B cell (primary cell): ENCODE measurements around the gene RAP1GAP. TPM values are rescaled to one million over a fixed set of nuclear protein-coding genes. Genes with fewer than 3 reads are reported as not detected.

Source experiments
- ATAC-seq: fragments of 200-7000 bp; cut with Tn5 transposase; one replicate; pipeline ENCODE4 v1.10.0; 2021; ENCODE audit warnings: low read depth, mild to moderate bottlenecking, moderate number of reproducible peaks, moderate library complexity
- CTCF ChIA-PET: fragments of 350-600 bp; sonication (Branson Sonifier 250); formaldehyde crosslinking; loops from one replicate; lab custom pipeline; 2021; ENCODE audit warnings: antibody characterized with exemption, inconsistent platforms; lab: Charles Lee
- POLR2A ChIA-PET: fragments of 350-600 bp; sonication (Branson Sonifier 250); formaldehyde crosslinking; loops from one replicate; lab custom pipeline; 2021; ENCODE audit warnings: antibody characterized with exemption; lab: Charles Lee
- DNase-seq: peaks from one replicate; pipeline ENCODE4 v3.0.0; 2013
- H2AFZ ChIP-seq: 2 replicates; pipeline ENCODE4 v1.6.1; 2012; ENCODE audit warnings: mild to moderate bottlenecking, low read depth, low read length; ENCODE audit not compliant: insufficient read depth, poor library complexity, severe bottlenecking
- H3K27ac ChIP-seq, 2 donors: 1 replicate in 1 of 2; 2 replicates in 1 of 2; pipeline ENCODE4 v1.5.1; 2012 to 2013; ENCODE audit warnings: low read length in 2 of 2, mild to moderate bottlenecking in 2 of 2, moderate library complexity in 1 of 2
- H3K27me3 ChIP-seq, 4 experiments: fragments of 200-600 bp in 1 of 4; sonication (generic) in 1 of 4; replicated peaks in 1 of 4; 1 replicate in 2 of 4; 2 replicates in 2 of 4; pipeline versions ENCODE4 v1.6.1 to v1.7.0; 2013 to 2016; ENCODE audit warnings: low read length in 3 of 4, mild to moderate bottlenecking in 2 of 4, mixed read lengths in 1 of 4, moderate library complexity in 1 of 4; ENCODE audit not compliant: insufficient read depth in 4 of 4, control insufficient read depth in 3 of 4; ENCODE audit errors: control extremely low read depth in 1 of 4
- H3K36me3 ChIP-seq, 2 experiments: replicated peaks in 1 of 2; 1 replicate in 1 of 2; 2 replicates in 1 of 2; pipeline versions ENCODE4 v1.6.1 to v1.7.1; 2013; ENCODE audit warnings: low read length in 1 of 2; ENCODE audit not compliant: insufficient read depth in 2 of 2, control insufficient read depth in 1 of 2; ENCODE audit errors: control extremely low read depth in 1 of 2, extremely low read depth in 1 of 2
- H3K4me1 ChIP-seq, 2 donors: fragments of 200-600 bp in 1 of 2; sonication (generic) in 1 of 2; 1 replicate in 1 of 2; 2 replicates in 1 of 2; pipeline versions ENCODE4 v1.5.1 to v1.6.1; 2013 to 2017; ENCODE audit warnings: low read length in 2 of 2; ENCODE audit not compliant: control insufficient read depth in 2 of 2, insufficient read depth in 2 of 2
- H3K4me2 ChIP-seq: replicated peaks from 2 replicates; pipeline ENCODE3; 2012; ENCODE audit warnings: mild to moderate bottlenecking, low read depth, low read length; ENCODE audit not compliant: poor library complexity, severe bottlenecking
- H3K4me3 ChIP-seq, 5 experiments: fragments of 200-600 bp in 1 of 5; sonication (generic) in 1 of 5; 1 replicate in 3 of 5; 2 replicates in 2 of 5; pipeline versions ENCODE4 v1.5.1 to v1.7.0; 2011 to 2016; ENCODE audit warnings: low read length in 4 of 5, mild to moderate bottlenecking in 4 of 5, low read depth in 2 of 5, control low read depth in 1 of 5, moderate library complexity in 1 of 5; ENCODE audit not compliant: insufficient read depth in 1 of 5; ENCODE audit errors: control extremely low read depth in 1 of 5, extremely low read depth in 1 of 5
- H3K79me2 ChIP-seq: fragments of 200-600 bp; sonication (generic); one replicate; pipeline ENCODE4 v1.6.0; 2016; ENCODE audit warnings: low read length; ENCODE audit not compliant: control insufficient read depth, insufficient read depth
- H3K9ac ChIP-seq: fragments of 200-600 bp; sonication (generic); 2 replicates; pipeline ENCODE4 v1.6.1; 2017; ENCODE audit warnings: mild to moderate bottlenecking, low read length, moderate library complexity
- H3K9me3 ChIP-seq, 3 donors: one replicate each; pipeline versions ENCODE4 v1.6.1 to v1.7.1; 2013; ENCODE audit warnings: low read length in 2 of 3; ENCODE audit not compliant: control insufficient read depth in 2 of 3, insufficient read depth in 1 of 3; ENCODE audit errors: control extremely low read depth in 1 of 3
- H4K20me1 ChIP-seq: 2 replicates; pipeline ENCODE4 v1.6.0; 2012; ENCODE audit warnings: mild to moderate bottlenecking, low read length; ENCODE audit not compliant: insufficient read depth, control insufficient read depth, poor library complexity, severe bottlenecking
- H3K27ac Mint-ChIP-seq: one replicate; pipeline ENCODE4 v1.8.0; 2021; ENCODE audit warnings: mixed read lengths
- H3K27me3 Mint-ChIP-seq: one replicate; pipeline ENCODE4 v1.8.0; 2021; ENCODE audit warnings: mixed read lengths
- H3K4me1 Mint-ChIP-seq: one replicate; pipeline ENCODE4 v1.8.0; 2021; ENCODE audit warnings: mixed read lengths
- H3K4me3 Mint-ChIP-seq: one replicate; pipeline ENCODE4 v1.8.0; 2021; ENCODE audit warnings: mixed read lengths
- H3K9me3 Mint-ChIP-seq: one replicate; pipeline ENCODE4 v1.8.0; 2022; ENCODE audit warnings: mixed read lengths; ENCODE audit not compliant: insufficient read depth
- CTCF ChIP-seq: fragments of 200-600 bp; IDR thresholded peaks from one replicate; pipeline ENCODE4 v1.8.0; 2022; ENCODE audit warnings: antibody characterized with exemption, mild to moderate bottlenecking
- EZH2 ChIP-seq: IDR thresholded peaks from 2 replicates; pipeline ENCODE4 v1.6.1; 2012; ENCODE audit warnings: borderline replicate concordance, low read depth, mild to moderate bottlenecking, moderate library complexity, low read length; ENCODE audit not compliant: insufficient read depth, poor library complexity, severe bottlenecking
- WGBS: methylation state at CpG from one replicate; pipeline ENCODE4 v1.1.5; 2013; ENCODE audit warnings: missing lambda C conversion rate; ENCODE audit not compliant: insufficient coverage; 5-methylcytosine and 5-hydroxymethylcytosine counted together
- intact Hi-C: fragments of 100-400 bp; cut with micrococcal nuclease; formaldehyde crosslinking; loops from one replicate; pipeline ENCODE4 v1.10.0; 2022
- polyA plus RNA-seq: library from polyadenylated mRNA; depleted of rRNA; stranded (reverse); fragments of >200 nt; gene quantifications from 2 replicates; pipeline ENCODE4 v1.2.3, GENCODE V29; 2012
- total RNA-seq, 2 donors: library from RNA; stranded (reverse); fragments of 120-200 nt in 1 of 2; gene quantifications; 1 replicate in 1 of 2; 2 replicates in 1 of 2; pipeline versions ENCODE4 v1.2.3 to v1.2.4, GENCODE V29; 2013 to 2022

RAP1GAP gene
- total and polyA plus RNA-seq, 2 donors (not counting 1 experiment from before 2014, with no cell fraction given), result 0.07 to 0.09 TPM

- WGBS, result 4% methylated on average over 2 of the region's 8 CpGs
- Histone ChIP-seq H2AFZ (no peak overlapping the region), H3K4me1 (peaks cover 0 to 4% of the 10 kb centered on the region in 2 donors), H3K4me2 (no peak overlapping the region), H3K27me3 (no peaks in the 10 kb centered on the region), H3K27ac (no peak overlapping the region), H3K36me3 (peaks cover 10 to 60% of the 10 kb centered on the region in 2 experiments), H3K9ac (no peak overlapping the region), H4K20me1 (no peaks in the 10 kb centered on the region), H3K79me2 (no peaks in the 10 kb centered on the region), H3K4me3 (no peak overlapping the region), H3K9me3 (no peaks in the 10 kb centered on the region)
- TF ChIP-seq EZH2, result no peak
- no peak for TF ChIP-seq CTCF
- DNase-seq (peak; percentile 42), ATAC-seq (peak; percentile 91)
- H3K9me3 Mint-ChIP-seq, result no peaks in the 10 kb centered on the region
- no peaks in the 10 kb centered on the region for H3K27me3 Mint-ChIP-seq
- peaks cover 11% of the 10 kb centered on the region for H3K4me1 Mint-ChIP-seq
- H3K4me3 Mint-ChIP-seq, result no peak overlapping the region
- peak overlapping the region; percentile 46 for H3K27ac Mint-ChIP-seq
- intact Hi-C loops, result loop anchor here (2.0 kb wide), 1 partner anchor 77 kb away; the partner anchor contains the start of gene USP48
- ChIA-PET POLR2A (no interaction called here), CTCF (no interaction called here)
Measured at GRCh38 chr1:21706151-21706835, 37.1 kb upstream of the RAP1GAP start.

GRCh38 chr1:21705303-21705980 lies 36.3 kb upstream of the RAP1GAP start:
- Histone ChIP-seq H3K27ac (no peak overlapping the region), H3K79me2 (no peaks in the 10 kb centered on the region), H3K4me3 (no peak overlapping the region), H3K9me3 (no peaks in the 10 kb centered on the region), H3K4me1 (peaks cover 0 to 4% of the 10 kb centered on the region in 2 donors), H4K20me1 (no peaks in the 10 kb centered on the region), H3K36me3 (peaks cover 11 to 63% of the 10 kb centered on the region in 2 experiments), H3K27me3 (no peaks in the 10 kb centered on the region), H2AFZ (no peak overlapping the region), H3K9ac (no peak overlapping the region), H3K4me2 (no peak overlapping the region)
- Mint-ChIP-seq H3K27me3 (no peaks in the 10 kb centered on the region), H3K4me3 (no peak overlapping the region), H3K4me1 (peaks cover 11% of the 10 kb centered on the region), H3K27ac (no peak overlapping the region), H3K9me3 (no peaks in the 10 kb centered on the region)
- ChIA-PET POLR2A (no interaction called here), CTCF (no interaction called here)
- TF ChIP-seq EZH2 (no peak), CTCF (no peak)
- 100% methylated on average over 1 of the region's 4 CpGs for WGBS
- DNase-seq, result no peak
- intact Hi-C loops, result no loop called here
- no peak for ATAC-seq
